HG03196 (cell line): Measurements from ENCODE around the gene UBXN10.

Source experiments
- ATAC-seq: cut with Tn5 transposase; IDR thresholded peaks from one replicate; pipeline ENCODE4 v1.9.1; 2021; ENCODE audit not compliant: unreplicated experiment

Gene UBXN10

GRCh38 chr1:20233394-20233793, 47.5 kb downstream of the UBXN10 start:
- ATAC-seq = no peak

- ATAC-seq = no peak
Measured at GRCh38 chr1:20233866-20234265, 48.0 kb downstream of the UBXN10 start.

GRCh38 chr1:20234788-20235535, 49.1 kb downstream of the UBXN10 start:
- no peak for ATAC-seq

GRCh38 chr1:20237646-20238045, 51.8 kb downstream of the UBXN10 start:
- no peak for ATAC-seq

GRCh38 chr1:20240012-20240411, 54.1 kb downstream of the UBXN10 start:
- no peak for ATAC-seq

GRCh38 chr1:20242890-20243479, 57.1 kb downstream of the UBXN10 start:
- no peak for ATAC-seq
